Epidermal melanocyte (primary cell): Measurements from ENCODE around the gene GRID1.

ENCODE experiments used
- DNase-seq: peaks from one replicate; pipeline ENCODE4 v3.0.0; 2011; ENCODE audit warnings: low spot score; ENCODE audit not compliant: insufficient read length

The GRID1 gene

GRCh38 chr10:86293396-86293791 is 73.2 kb downstream of the GRID1 start:
- DNase-seq, result no peak

GRCh38 chr10:86292462-86293395 is 73.9 kb downstream of the GRID1 start:
- DNase-seq, result no peak

GRCh38 chr10:86291616-86292340 is 74.8 kb downstream of the GRID1 start:
- DNase-seq, result no peak

GRCh38 chr10:86290933-86291615 is 75.5 kb downstream of the GRID1 start:
- DNase-seq, result no peak

- DNase-seq, result no peak
Measured at GRCh38 chr10:86289577-86289868, 77.1 kb downstream of the GRID1 start.

- no peak for DNase-seq
Measured at GRCh38 chr10:86288695-86289576, 77.7 kb downstream of the GRID1 start.

- DNase-seq, result no peak
Measured at GRCh38 chr10:86287966-86288579, 78.5 kb downstream of the GRID1 start.

GRCh38 chr10:86287110-86287793 is 79.3 kb downstream of the GRID1 start:
- no peak for DNase-seq

GRCh38 chr10:86286236-86287109 is 80.1 kb downstream of the GRID1 start:
- DNase-seq, result no peak

GRCh38 chr10:86285136-86285790 is 81.3 kb downstream of the GRID1 start:
- no peak for DNase-seq

- DNase-seq, result no peak
Measured at GRCh38 chr10:86284355-86285105, 82.1 kb downstream of the GRID1 start.

GRCh38 chr10:86283466-86284287 is 82.9 kb downstream of the GRID1 start:
- DNase-seq, result no peak

GRCh38 chr10:86282664-86283465 is 83.7 kb downstream of the GRID1 start:
- no peak for DNase-seq

- DNase-seq, result no peak
Measured at GRCh38 chr10:86281396-86281795, 85.2 kb downstream of the GRID1 start.

GRCh38 chr10:86269332-86269731 is 97.3 kb downstream of the GRID1 start:
- no peak for DNase-seq
